KG1 (cell line): Measurements from ENCODE around the gene EFHC1.

Source experiments
- DNase-seq: peaks from one replicate; lab custom pipeline; 2025; lab: John Stamatoyannopoulos, UW

Gene EFHC1

GRCh38 chr6:52518279-52518945 is 98.3 kb downstream of the EFHC1 start:
- no peak for DNase-seq

GRCh38 chr6:52519618-52520017 is 99.5 kb downstream of the EFHC1 start:
- no peak for DNase-seq

GRCh38 chr6:52522151-52522626 is 102.0 kb downstream of the EFHC1 start:
- DNase-seq: no peak

GRCh38 chr6:52522655-52523054 is 102.5 kb downstream of the EFHC1 start:
- no peak for DNase-seq

GRCh38 chr6:52523378-52524142 is 103.4 kb downstream of the EFHC1 start:
- no peak for DNase-seq

- no peak for DNase-seq
Measured at GRCh38 chr6:52524918-52525317, 104.8 kb downstream of the EFHC1 start.

GRCh38 chr6:52526634-52527033 is 106.5 kb downstream of the EFHC1 start:
- DNase-seq: no peak

- no peak for DNase-seq
Measured at GRCh38 chr6:52527436-52527835, 107.3 kb downstream of the EFHC1 start.

- DNase-seq: no peak
Measured at GRCh38 chr6:52529311-52529710, 109.2 kb downstream of the EFHC1 start.

GRCh38 chr6:52530351-52530750 is 110.2 kb downstream of the EFHC1 start:
- DNase-seq: no peak

- DNase-seq: no peak
Measured at GRCh38 chr6:52531396-52531795, 111.3 kb downstream of the EFHC1 start.

GRCh38 chr6:52531834-52532233 is 111.7 kb downstream of the EFHC1 start:
- no peak for DNase-seq

- DNase-seq: no peak
Measured at GRCh38 chr6:52532457-52532856, 112.3 kb downstream of the EFHC1 start.

GRCh38 chr6:52533491-52533890 is 113.3 kb downstream of the EFHC1 start:
- DNase-seq: no peak

GRCh38 chr6:52534363-52534762 is 114.2 kb downstream of the EFHC1 start:
- DNase-seq: no peak

GRCh38 chr6:52534966-52535390 is 114.8 kb downstream of the EFHC1 start:
- DNase-seq: no peak

- no peak for DNase-seq
Measured at GRCh38 chr6:52535711-52536423, 115.7 kb downstream of the EFHC1 start.

GRCh38 chr6:52536424-52536916 is 116.3 kb downstream of the EFHC1 start:
- DNase-seq: no peak

GRCh38 chr6:52537001-52537753 is 117.0 kb downstream of the EFHC1 start:
- DNase-seq: peak; percentile 30

GRCh38 chr6:52538252-52538900 is 118.2 kb downstream of the EFHC1 start:
- DNase-seq: no peak

GRCh38 chr6:52538901-52539354 is 118.8 kb downstream of the EFHC1 start:
- no peak for DNase-seq
